Ammon's horn (tissue), 1 donor: ENCODE measurements around the gene CDK15.

Source experiments
- DNase-seq: peaks from one replicate; pipeline ENCODE4 v3.0.0-alpha.2; 2016; ENCODE audit warnings: low spot score

CDK15 gene

GRCh38 chr2:201908901-201909300, 102.6 kb downstream of the CDK15 start:
- peak; percentile 13 for DNase-seq

- no peak for DNase-seq
Measured at GRCh38 chr2:201909348-201909747, 103.0 kb downstream of the CDK15 start.

DNA sequence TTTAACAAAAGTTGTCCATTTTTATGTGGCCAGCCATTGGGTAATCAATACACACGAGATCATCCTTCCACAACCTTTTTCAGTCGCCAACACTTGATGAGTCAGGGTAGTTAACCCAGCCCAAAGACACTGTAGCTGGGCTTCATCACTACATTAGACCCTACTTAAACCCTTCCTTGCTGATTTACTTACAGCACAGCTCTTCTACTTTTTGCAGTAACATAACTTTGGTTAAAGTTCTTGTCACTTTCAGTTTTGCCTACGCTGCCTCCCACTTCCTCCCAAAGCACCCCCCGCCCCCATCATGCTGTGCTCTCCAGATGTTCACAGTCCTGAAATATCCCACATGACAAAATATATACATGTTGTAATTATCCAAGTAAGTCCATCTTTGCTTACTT, 103.6 kb downstream of the CDK15 start:
- DNase-seq, result no peak

GRCh38 chr2:201911372-201911771, 105.0 kb downstream of the CDK15 start:
- DNase-seq, result no peak

- no peak for DNase-seq
Measured at GRCh38 chr2:201913201-201913600, 106.9 kb downstream of the CDK15 start.

DNA sequence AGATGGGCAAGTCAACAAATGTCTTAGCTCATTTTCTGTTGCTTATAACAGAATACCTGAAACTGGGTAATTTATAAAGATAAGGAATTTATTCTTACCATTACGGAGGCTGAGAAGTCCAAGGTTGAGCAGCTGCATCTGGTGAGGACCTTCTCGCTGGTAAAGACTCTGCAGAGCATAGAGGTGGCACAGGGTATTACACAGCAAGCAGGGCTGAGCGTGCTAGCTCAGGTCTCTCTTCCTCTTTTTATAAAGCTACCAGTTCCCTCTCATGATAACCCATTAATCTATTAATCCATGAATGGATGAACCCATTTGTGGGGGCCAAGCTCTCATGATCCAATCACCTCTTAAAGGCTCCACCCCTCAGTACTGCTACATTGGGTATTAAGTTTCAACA, 109.1 kb downstream of the CDK15 start:
- no peak for DNase-seq

- no peak for DNase-seq
Measured at GRCh38 chr2:201916565-201916964, 110.2 kb downstream of the CDK15 start.

DNA sequence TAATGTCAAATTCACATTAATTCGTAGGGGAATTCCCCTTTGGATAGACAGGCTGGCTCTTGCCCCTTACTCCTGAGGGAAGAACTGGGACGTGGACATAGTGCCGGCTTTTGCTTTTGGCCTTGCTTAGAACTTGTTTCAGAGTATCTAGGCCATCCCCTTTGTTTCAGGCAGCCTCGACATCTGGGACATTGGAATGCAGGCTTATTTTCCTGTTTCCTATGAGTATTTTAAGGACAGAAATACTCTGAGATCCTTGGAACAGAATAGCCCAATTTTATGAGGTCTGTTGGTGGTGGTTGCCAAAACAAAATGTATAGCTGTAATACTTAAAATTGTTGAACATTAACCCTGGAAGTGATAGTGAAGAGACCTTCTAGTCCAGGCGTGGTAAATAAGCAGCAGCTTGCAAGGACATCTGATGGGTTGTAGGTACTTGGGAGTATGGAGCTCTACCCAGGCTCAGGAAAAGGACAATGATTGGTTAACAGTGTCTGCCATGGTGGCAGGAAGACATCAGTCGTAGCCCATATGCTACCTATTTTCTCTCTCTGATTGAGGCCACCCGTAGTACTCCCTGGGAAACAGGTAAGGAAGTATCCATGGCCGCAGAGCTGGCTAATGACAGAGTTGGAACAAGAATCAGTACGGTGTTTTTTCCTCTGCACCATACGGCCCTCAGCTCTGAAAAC, 112.4 kb downstream of the CDK15 start:
- no peak for DNase-seq

GRCh38 chr2:201919308-201919634, 112.9 kb downstream of the CDK15 start:
- no peak for DNase-seq

DNA sequence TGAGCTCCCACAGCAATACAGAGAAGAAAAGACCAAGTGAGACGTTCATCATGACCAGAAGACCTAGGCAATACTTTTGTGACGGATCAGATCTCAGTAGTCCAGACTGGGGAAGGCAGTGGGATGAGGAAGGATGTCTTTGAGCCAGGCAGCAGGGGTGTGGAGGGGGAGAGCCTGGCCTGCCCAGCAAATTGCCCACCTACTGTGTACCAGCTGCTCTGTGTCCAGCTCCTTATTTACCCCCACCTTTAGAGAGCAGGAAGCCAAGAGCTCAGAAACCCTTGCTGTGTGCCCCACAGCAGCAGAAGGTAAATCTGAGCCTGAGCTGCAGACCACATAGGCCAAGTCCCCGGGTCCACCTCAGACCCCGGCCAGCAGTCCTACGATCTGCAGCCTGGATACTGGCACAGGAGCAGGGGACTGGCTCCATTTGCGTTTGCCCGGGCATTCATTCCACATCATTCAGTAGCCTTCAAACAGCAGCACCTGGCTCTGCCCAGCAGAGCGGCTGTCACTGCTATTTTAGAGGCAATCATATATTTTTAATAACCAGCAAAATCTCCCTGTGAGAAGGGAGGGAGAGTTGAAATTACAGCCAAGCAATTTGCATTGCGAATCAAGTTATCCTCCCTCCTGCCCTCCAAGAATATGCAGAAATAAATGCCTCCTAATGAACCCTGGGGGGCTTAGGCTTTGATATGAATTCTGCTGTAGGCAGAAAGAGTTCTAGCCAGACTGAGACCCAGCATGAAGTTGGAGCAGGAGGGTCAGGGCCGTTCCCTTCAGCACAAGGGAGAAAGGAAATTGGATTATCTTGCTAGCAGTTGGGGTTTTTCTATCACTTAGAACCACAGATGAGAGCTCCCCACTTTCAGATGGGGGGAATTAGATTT, 117.3 kb downstream of the CDK15 start:
- no peak for DNase-seq

- DNase-seq, result no peak
Measured at GRCh38 chr2:201924453-201924852, 118.1 kb downstream of the CDK15 start.

- DNase-seq, result no peak
Measured at GRCh38 chr2:201925056-201925455, 118.7 kb downstream of the CDK15 start.

DNA sequence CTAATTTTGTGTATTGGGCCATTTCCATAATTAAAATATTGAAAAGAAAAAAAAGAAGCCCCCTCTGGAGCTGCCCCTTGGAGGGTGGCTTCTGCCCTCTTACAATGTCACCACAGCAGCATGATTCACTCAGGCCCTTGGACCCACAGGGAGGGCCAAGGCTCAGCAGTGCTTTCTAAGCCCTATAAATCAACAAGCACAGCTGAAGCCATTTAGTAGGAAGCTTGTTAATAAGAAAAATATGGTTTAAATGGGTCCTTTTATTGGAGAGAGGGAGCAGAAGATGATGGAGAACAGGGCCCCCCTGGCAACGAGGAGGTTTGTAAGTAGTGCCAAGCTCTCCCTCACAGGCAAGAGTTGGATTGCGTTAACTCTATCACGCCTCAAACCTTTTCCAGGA, 119.7 kb downstream of the CDK15 start:
- no peak for DNase-seq

DNA sequence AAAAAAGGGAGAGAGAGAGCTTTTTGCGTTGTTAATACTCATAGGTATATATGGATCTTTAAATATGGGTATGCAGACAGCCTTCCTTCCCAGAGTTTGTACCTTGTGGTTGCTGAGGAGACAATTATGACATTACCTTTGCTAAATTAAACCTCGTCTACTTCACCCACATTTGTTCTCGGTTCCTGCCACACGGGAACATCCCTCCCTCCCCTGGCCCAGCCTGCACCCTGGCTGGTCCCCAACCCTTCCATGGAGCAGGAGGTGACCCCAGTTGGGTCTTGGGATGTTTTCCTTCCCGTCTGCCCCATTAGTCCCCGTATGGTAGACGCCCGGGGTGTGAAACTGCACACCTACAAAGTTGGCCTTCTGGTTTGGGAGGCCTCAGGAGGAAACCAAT, 122.0 kb downstream of the CDK15 start:
- DNase-seq, result no peak

DNA sequence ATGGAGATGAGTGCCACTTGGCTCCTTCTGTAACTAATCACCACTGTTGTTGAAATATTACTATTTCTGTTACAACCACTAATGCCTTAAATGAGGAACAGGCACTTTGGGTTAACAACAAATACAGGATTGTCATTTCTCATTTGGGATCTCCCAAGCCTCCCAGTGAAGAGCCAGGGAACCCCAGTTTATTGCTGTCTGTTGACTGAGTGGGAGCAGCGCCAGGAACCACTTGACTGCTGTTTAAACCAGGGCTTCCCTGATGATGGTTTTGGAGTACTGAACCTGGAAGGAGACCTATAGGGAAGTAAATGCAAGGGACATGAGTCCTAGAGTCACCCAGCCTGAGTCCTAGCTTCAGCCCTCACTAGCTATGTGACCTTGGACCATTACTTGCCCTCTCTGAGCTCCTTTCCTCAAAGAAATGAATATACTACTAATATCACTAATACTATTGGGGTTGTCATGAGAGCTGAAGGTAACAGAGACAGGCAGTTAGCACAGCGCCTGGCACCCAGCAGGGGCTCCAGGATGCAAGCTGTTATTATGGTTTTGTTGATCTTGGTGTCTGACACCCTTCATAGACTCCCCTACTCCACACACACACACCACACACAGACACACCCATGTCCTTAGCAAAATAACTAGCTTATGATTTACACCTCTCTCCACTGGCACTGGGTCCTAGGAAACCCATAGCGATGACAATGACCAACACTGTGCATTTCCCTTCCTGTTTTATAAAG, 123.1 kb downstream of the CDK15 start:
- no peak for DNase-seq

GRCh38 chr2:201930043-201930442, 123.7 kb downstream of the CDK15 start:
- no peak for DNase-seq

- no peak for DNase-seq
Measured at GRCh38 chr2:201930831-201931230, 124.5 kb downstream of the CDK15 start.

DNA sequence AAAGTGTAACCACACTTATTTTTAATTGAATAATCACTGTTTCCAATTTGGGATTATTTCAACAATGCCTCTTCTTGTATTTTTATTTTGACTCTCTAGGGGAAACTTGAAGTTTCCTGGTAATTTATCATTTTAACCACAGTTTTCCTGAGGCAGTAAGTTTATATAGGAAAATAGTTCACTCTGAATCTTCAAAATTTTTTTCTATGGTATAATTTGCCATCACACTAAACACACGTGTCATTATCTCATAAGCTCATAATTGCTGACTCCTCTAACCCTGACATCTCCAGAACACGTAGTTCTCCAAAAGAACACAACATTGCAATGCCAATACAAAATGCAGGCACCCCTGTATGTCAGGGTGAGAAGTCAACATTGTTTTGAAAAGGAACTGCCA, 125.1 kb downstream of the CDK15 start:
- DNase-seq, result no peak

DNA sequence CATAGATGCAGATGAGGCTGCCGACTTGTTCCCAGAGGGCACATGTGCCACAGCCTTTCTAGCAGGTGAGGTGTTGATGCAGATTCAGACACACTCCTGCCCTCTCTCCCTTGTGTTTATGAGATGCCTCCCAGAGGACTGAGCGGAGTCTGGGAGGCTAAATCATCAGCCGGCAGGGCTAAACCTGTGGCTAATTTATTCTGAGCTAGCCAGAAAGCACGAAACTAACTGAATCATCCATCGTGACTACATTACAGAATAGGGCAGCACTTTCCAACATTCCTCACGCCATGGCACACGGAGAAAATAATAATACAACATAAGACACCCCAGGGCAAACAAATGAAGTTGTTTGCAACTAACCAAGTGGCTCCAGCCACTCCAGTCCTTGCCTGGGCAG, 125.6 kb downstream of the CDK15 start:
- no peak for DNase-seq

DNA sequence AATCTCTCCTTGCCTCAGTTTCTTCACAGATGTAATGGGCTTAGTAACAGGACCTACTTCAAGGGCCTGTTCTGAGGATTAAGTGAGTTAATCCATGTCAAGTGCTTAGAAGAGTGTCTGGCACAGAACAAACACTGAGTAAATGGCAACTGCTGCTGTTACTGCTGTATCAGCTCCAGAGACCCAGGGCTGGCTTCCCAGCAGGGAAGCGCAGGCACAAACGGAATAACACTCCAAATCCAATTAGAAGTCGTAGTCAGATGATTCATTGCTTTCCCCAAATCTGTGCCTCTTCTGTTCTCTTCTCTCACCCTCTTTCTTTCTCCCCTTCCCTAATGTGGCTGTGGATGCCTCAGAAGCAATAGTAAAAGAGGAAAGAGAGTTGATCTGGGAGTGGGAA, 126.2 kb downstream of the CDK15 start:
- DNase-seq, result peak; percentile 23

DNA sequence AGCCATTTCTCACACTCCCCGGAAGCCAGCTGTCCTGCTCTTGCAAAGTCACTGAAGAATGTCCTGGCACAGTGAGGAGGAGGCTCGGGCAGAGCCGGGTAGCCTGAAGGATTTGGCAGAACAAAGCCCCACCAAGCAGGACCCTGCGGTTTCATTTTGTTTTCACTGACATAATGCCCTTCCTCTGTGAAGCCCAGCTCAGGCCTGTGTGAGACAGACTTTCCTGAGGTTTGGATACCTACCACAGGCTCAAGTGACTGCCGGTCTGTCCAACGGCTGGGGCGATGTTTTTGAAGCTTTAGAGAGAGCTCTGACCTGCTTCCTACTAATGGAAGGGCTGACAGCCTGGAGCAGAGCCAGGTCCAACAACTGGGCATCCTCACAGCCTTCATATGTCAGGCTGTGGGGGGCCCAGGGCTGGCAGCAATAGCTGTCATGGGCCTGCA, 127.5 kb downstream of the CDK15 start:
- DNase-seq, result peak; percentile 25

DNA sequence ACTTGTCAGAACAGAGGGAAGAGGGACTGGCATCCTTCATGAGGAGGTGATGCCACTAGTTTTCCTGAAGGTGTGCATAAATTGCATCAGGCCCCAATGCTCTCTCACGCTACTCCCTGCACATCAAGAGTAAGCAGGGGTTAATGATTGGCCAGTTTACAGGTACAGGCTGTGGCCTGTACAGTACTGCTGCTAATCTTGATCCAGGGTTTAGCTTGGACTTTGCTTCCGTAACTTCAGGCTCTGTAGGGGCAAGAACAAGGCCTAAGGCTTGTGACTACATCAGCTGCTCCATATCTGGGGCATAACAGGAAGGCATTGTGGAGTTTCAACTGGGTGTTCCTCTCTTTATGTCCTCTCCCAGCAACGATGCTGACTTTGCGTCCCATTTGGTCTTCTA, 130.5 kb downstream of the CDK15 start:
- no peak for DNase-seq

GRCh38 chr2:201937343-201937742, 131.0 kb downstream of the CDK15 start:
- DNase-seq, result no peak
